ENCODE measurements around the gene ST3GAL2.
"Not testable (repeated sequence)": the region's sequence is repeated elsewhere in the genome, so short reads cannot be mapped to it uniquely, and the experiment has no call there.

ST3GAL2 gene

GRCh38 chr16:70337814-70338213 lies 101.1 kb downstream of the ST3GAL2 start:
- no peak overlapping the region for H2AK5ac ChIP-seq (ENCODE audit: low read length, severe bottlenecking)
- H3K18ac ChIP-seq (ENCODE audit: low read depth in 1 of 2, low read length in 2 of 2), result no peak overlapping the region
- no peaks in the 10 kb centered on the region for H3K79me1 ChIP-seq (replicated peaks; ENCODE audit: low read length, poor library complexity, severe bottlenecking)
- no peaks in the 10 kb centered on the region for H3K9me3 ChIP-seq (ENCODE audit: control insufficient read depth, low read length)
- H3K4me3 ChIP-seq (ENCODE audit: insufficient read depth in 1 of 2, low read depth in 1 of 2, low read length in 2 of 2), result no peak overlapping the region
- H2AFZ ChIP-seq (ENCODE audit: low read depth, low read length), result no peak overlapping the region
- no peaks in the 10 kb centered on the region for H3K27me3 ChIP-seq (ENCODE audit: control insufficient read depth in 1 of 2, insufficient read depth in 1 of 2, low read length in 2 of 2)
- H3K14ac ChIP-seq (ENCODE audit: low read length in 2 of 2), result no peak overlapping the region
- H2BK15ac ChIP-seq (ENCODE audit: low read depth, poor library complexity, severe bottlenecking), result no peak overlapping the region
- H4K91ac ChIP-seq (ENCODE audit: low read length), result no peak overlapping the region
- no peak overlapping the region for H3K4me2 ChIP-seq (ENCODE audit: low read length, poor library complexity, severe bottlenecking)
- no peak overlapping the region for H3K4ac ChIP-seq (ENCODE audit: low read depth in 1 of 2, low read length in 2 of 2)
- no peak overlapping the region for H2BK120ac ChIP-seq (ENCODE audit: low read depth, low read length)
- H3K9ac ChIP-seq (ENCODE audit: low read length), result no peak overlapping the region
- H4K8ac ChIP-seq (ENCODE audit: low read length), result no peak overlapping the region
- no peak overlapping the region for H2BK12ac ChIP-seq (ENCODE audit: low read length in 2 of 2)
- H3K23ac ChIP-seq (ENCODE audit: low read length in 2 of 2), result no peak overlapping the region
- over 99% methylated on average over 5 of the region's 5 CpGs for WGBS
- H2BK5ac ChIP-seq (ENCODE audit: low read depth, low read length, poor library complexity, severe bottlenecking), result no peak overlapping the region
- H3K4me1 ChIP-seq (ENCODE audit: control insufficient read depth, insufficient read depth, low read depth, low read length), result no peaks in the 10 kb centered on the region
- H3K36me3 ChIP-seq (ENCODE audit: control insufficient read depth in 1 of 2, insufficient read depth in 2 of 2, low read depth in 1 of 2, low read length in 2 of 2), result peaks cover 24 to 34% of the 10 kb centered on the region in 2 experiments
- H3K27ac ChIP-seq (ENCODE audit: low read length, poor library complexity, severe bottlenecking), result no peak overlapping the region
- DNase-seq, result no peak

- DNase-seq; H3K4me1 ChIP-seq (ENCODE audit: control insufficient read depth, insufficient read depth, low read depth, low read length): not testable (repeated sequence)
Measured at GRCh38 chr16:70332728-70333127, 106.2 kb downstream of the ST3GAL2 start.

GRCh38 chr16:70331588-70332358 lies 107.1 kb downstream of the ST3GAL2 start:
- H3K4me1 ChIP-seq (ENCODE audit: control insufficient read depth, insufficient read depth, low read depth, low read length), result peaks cover 2% of the 10 kb centered on the region
- 78% methylated on average over 9 of the region's 9 CpGs for WGBS
- H3K79me1 ChIP-seq (replicated peaks; ENCODE audit: low read length, poor library complexity, severe bottlenecking), result peaks cover 9% of the 10 kb centered on the region
- no peak overlapping the region for H4K8ac ChIP-seq (ENCODE audit: low read length)
- no peak overlapping the region for H2AFZ ChIP-seq (ENCODE audit: low read depth, low read length)
- H4K91ac ChIP-seq (ENCODE audit: low read length), result no peak overlapping the region
- H3K23ac ChIP-seq (ENCODE audit: low read length in 2 of 2), result no peak overlapping the region
- no peak overlapping the region for H2BK120ac ChIP-seq (ENCODE audit: low read depth, low read length)
- no peak overlapping the region for H3K4me2 ChIP-seq (ENCODE audit: low read length, poor library complexity, severe bottlenecking)
- no peak overlapping the region for H2AK5ac ChIP-seq (ENCODE audit: low read length, severe bottlenecking)
- H3K18ac ChIP-seq (ENCODE audit: low read depth in 1 of 2, low read length in 2 of 2), result no peak overlapping the region
- no peaks in the 10 kb centered on the region for H3K9me3 ChIP-seq (ENCODE audit: control insufficient read depth, low read length)
- H3K4ac ChIP-seq (ENCODE audit: low read depth in 1 of 2, low read length in 2 of 2), result no peak overlapping the region
- H3K4me3 ChIP-seq (ENCODE audit: insufficient read depth in 1 of 2, low read depth in 1 of 2, low read length in 2 of 2), result no peak overlapping the region
- H3K27me3 ChIP-seq (ENCODE audit: control insufficient read depth in 1 of 2, insufficient read depth in 1 of 2, low read length in 2 of 2), result no peaks in the 10 kb centered on the region
- no peak overlapping the region for H3K27ac ChIP-seq (ENCODE audit: low read length, poor library complexity, severe bottlenecking)
- no peak overlapping the region for H2BK15ac ChIP-seq (ENCODE audit: low read depth, poor library complexity, severe bottlenecking)
- H3K9ac ChIP-seq (ENCODE audit: low read length), result no peak overlapping the region
- peaks cover 56 to 57% of the 10 kb centered on the region in 2 experiments for H3K36me3 ChIP-seq (ENCODE audit: control insufficient read depth in 1 of 2, insufficient read depth in 2 of 2, low read depth in 1 of 2, low read length in 2 of 2)
- no peak overlapping the region for H2BK12ac ChIP-seq (ENCODE audit: low read length in 2 of 2)
- H3K14ac ChIP-seq (ENCODE audit: low read length in 2 of 2), result no peak overlapping the region
- peak; percentile 16 for DNase-seq
- H2BK5ac ChIP-seq (ENCODE audit: low read depth, low read length, poor library complexity, severe bottlenecking), result no peak overlapping the region

More at GRCh38 chr16:70332728-70333127, 106.2 kb downstream of the ST3GAL2 start:
- H2BK15ac ChIP-seq (ENCODE audit: low read depth, poor library complexity, severe bottlenecking); H2BK120ac ChIP-seq (ENCODE audit: low read depth, low read length); H2BK12ac ChIP-seq (ENCODE audit: low read length in 2 of 2); H3K4me3 ChIP-seq (ENCODE audit: insufficient read depth in 1 of 2, low read depth in 1 of 2, low read length in 2 of 2); H3K14ac ChIP-seq (ENCODE audit: low read length in 2 of 2); H3K23ac ChIP-seq (ENCODE audit: low read length in 2 of 2); H3K18ac ChIP-seq (ENCODE audit: low read depth in 1 of 2, low read length in 2 of 2); H2AK5ac ChIP-seq (ENCODE audit: low read length, severe bottlenecking); H3K9me3 ChIP-seq (ENCODE audit: control insufficient read depth, low read length); H2AFZ ChIP-seq (ENCODE audit: low read depth, low read length); H3K79me1 ChIP-seq (replicated peaks; ENCODE audit: low read length, poor library complexity, severe bottlenecking); H4K8ac ChIP-seq (ENCODE audit: low read length); H3K4me2 ChIP-seq (ENCODE audit: low read length, poor library complexity, severe bottlenecking); H4K91ac ChIP-seq (ENCODE audit: low read length); H3K27ac ChIP-seq (ENCODE audit: low read length, poor library complexity, severe bottlenecking); H3K9ac ChIP-seq (ENCODE audit: low read length); H2BK5ac ChIP-seq (ENCODE audit: low read depth, low read length, poor library complexity, severe bottlenecking); H3K27me3 ChIP-seq (ENCODE audit: control insufficient read depth in 1 of 2, insufficient read depth in 1 of 2, low read length in 2 of 2): not testable (repeated sequence)
- 84% methylated on average over 4 of the region's 12 CpGs for WGBS
- Histone ChIP-seq H3K36me3 (ENCODE audit: control insufficient read depth in 1 of 2, insufficient read depth in 2 of 2, low read depth in 1 of 2, low read length in 2 of 2) (peaks cover 50 to 53% of the 10 kb centered on the region in 2 experiments), H3K4ac (ENCODE audit: low read depth in 1 of 2, low read length in 2 of 2) (peak overlapping the region in 1 of 2 experiments; percentile 26)

- Histone ChIP-seq H3K4me1 (ENCODE audit: control insufficient read depth, insufficient read depth, low read depth, low read length) (peaks cover 2% of the 10 kb centered on the region), H4K8ac (ENCODE audit: low read length) (no peak overlapping the region), H3K18ac (ENCODE audit: low read depth in 1 of 2, low read length in 2 of 2) (no peak overlapping the region), H3K9ac (ENCODE audit: low read length) (no peak overlapping the region), H3K27me3 (ENCODE audit: control insufficient read depth in 1 of 2, insufficient read depth in 1 of 2, low read length in 2 of 2) (no peaks in the 10 kb centered on the region), H2AFZ (ENCODE audit: low read depth, low read length) (no peak overlapping the region), H2BK120ac (ENCODE audit: low read depth, low read length) (no peak overlapping the region), H3K4ac (ENCODE audit: low read depth in 1 of 2, low read length in 2 of 2) (no peak overlapping the region), H2BK12ac (ENCODE audit: low read length in 2 of 2) (no peak overlapping the region), H3K27ac (ENCODE audit: low read length, poor library complexity, severe bottlenecking) (no peak overlapping the region), H3K4me2 (ENCODE audit: low read length, poor library complexity, severe bottlenecking) (no peak overlapping the region), H2BK5ac (ENCODE audit: low read depth, low read length, poor library complexity, severe bottlenecking) (no peak overlapping the region), H3K23ac (ENCODE audit: low read length in 2 of 2) (no peak overlapping the region), H3K79me1 (replicated peaks; ENCODE audit: low read length, poor library complexity, severe bottlenecking) (peaks cover 9% of the 10 kb centered on the region), H3K36me3 (ENCODE audit: control insufficient read depth in 1 of 2, insufficient read depth in 2 of 2, low read depth in 1 of 2, low read length in 2 of 2) (peaks cover 52 to 56% of the 10 kb centered on the region in 2 experiments), H2AK5ac (ENCODE audit: low read length, severe bottlenecking) (no peak overlapping the region), H4K91ac (ENCODE audit: low read length) (no peak overlapping the region), H3K14ac (ENCODE audit: low read length in 2 of 2) (no peak overlapping the region), H3K9me3 (ENCODE audit: control insufficient read depth, low read length) (no peaks in the 10 kb centered on the region), H3K4me3 (ENCODE audit: insufficient read depth in 1 of 2, low read depth in 1 of 2, low read length in 2 of 2) (no peak overlapping the region), H2BK15ac (ENCODE audit: low read depth, poor library complexity, severe bottlenecking) (no peak overlapping the region)
- no CpG with 5 or more reads among the region's 1 CpG for WGBS
- no peak for DNase-seq
Measured at GRCh38 chr16:70331091-70331490, 107.8 kb downstream of the ST3GAL2 start.
